Measurements from ENCODE around the gene CFDP1.

The CFDP1 gene

DNA sequence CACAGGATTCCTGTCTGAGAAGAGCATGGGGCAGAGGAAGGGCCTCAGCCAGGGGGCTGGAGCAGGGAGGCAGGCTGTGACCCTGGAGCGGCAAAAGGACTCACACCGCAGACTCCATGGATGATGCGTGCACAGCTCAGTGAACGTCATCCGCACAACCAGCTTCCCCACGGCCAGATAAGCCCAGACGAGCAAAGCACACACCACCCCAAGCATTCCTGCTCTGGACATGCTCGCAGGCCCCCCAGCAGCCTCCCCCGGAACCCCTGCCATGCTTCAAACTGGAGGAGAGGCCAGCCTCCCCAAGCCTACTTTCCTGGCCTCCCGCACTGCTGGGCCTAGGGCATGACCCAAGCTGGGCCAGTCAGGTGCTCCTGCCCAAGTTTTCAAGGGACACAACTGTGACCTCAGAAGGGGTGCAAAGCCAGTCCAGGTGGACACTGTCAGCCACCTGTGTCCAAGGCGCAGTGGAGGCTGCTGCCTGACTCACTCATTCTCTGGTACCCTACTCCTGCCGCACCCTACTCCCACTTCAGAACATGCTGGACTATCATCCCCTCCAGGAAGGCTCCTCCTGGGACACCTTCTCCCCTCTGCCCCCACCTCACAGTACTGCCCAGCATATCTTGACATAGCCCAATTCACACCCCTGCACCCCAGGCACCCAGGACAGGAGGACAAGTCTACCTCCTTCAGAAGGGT lies 186.6 kb downstream of the CFDP1 start:
- DNase-seq = no peak

DNA sequence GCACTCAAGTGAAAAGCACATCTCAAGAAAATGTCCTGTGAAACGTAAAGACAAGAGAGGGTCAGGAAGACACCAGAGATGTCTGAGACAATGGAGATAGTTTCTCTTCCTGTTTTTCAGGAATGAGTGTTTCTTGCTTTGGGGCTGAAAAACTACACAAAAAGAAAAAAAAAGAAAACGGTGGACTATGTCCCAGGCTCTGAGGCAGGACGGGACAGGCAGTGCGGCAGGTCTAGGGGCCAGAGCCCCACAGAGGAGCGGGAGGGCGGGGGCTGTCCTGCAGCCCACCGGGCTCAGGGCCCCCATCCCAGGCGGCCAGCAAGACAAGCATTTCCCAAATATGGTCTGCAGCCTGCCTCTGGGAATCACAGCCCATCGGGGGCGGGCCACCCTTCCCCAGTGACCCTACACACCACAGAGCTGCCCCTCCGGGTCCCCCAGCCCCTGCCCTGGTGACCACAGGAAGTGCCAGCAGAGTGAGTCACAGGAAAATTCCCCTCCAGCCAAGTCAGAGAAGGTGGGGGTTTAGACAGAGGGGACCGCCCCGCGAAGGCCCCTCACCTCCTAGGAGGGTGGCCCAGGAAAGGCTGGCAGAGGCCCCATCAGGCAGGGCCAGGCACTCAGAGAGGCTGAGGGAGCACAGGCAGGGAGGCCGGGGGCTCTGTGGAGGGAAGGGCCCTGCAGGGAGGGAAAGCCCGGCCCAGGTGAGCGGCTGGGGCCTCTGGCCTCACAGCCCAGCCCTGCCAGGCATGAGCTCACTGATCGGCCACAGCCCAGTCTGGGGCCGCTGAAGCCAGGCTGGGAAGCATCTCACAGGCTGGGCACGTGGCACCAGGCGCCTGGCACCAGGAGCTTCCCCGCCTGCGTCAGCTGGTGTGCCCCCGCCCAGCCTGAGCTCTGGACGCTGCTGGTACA lies 188.2 kb downstream of the CFDP1 start:
- no peak for DNase-seq

DNA sequence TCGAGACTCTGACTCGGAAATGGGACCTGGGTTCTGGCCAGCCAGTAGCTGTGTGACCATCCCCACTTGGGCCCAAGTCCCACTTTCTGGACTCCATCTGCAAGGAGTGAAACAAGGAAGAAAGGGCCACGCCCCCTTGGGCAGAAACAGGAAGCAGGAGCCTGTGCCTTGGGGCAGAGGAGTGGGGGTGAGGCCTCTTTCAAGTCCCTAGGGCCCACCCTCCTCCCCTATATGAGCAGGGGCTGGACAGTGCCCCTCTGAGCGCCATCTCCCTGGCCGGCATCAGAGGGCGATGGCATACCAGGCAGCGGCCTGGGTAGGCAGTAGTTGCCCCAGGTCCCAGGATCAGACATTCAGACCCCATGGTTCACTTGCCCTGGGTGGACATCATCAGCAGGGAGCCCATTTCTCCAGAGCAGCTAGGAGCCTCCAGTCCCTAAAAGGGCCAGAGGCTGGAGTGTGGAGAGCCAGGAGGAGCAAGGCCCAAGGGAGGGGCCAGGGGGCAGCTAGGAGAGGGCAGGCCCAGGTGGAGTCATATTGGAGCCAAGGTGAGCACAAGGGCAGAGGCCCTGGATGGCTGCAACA lies 189.0 kb downstream of the CFDP1 start:
- DNase-seq = no peak

Measured in CD4-positive, alpha-beta T cell treated with Interferon gamma for 1 hour (primary cell).